Fibroblast of the aortic adventitia (primary cell): ENCODE data around the gene FMN1. TPM values are rescaled to one million over a fixed set of nuclear protein-coding genes. Genes with fewer than 3 reads are reported as not detected.

Experiments
- DNase-seq: peaks from one replicate; pipeline ENCODE4 v3.0.0-alpha.2; 2010; ENCODE audit warnings: low read depth
- H3K4me3 ChIP-seq: 2 replicates; pipeline ENCODE4 v1.5.1; 2011; ENCODE audit warnings: low read depth, mild to moderate bottlenecking, control low read depth, low read length, moderate library complexity
- total RNA-seq: library from RNA; depleted of rRNA; stranded (reverse); fragments of >200 nt; gene quantifications from 2 replicates; pipeline ENCODE4 v1.2.3, GENCODE V29; 2012; ENCODE audit warnings: low replicate concordance
- TF ChIP-seq, protein P1 (sequence below): IDR thresholded peaks from 2 replicates; pipeline ENCODE4 v1.5.1; 2011; ENCODE audit warnings: mild to moderate bottlenecking, low read length, control low read depth, inconsistent platforms; ENCODE audit not compliant: insufficient read depth

FMN1 gene
- total RNA-seq, 1 donor: 1.1 TPM

DNA sequence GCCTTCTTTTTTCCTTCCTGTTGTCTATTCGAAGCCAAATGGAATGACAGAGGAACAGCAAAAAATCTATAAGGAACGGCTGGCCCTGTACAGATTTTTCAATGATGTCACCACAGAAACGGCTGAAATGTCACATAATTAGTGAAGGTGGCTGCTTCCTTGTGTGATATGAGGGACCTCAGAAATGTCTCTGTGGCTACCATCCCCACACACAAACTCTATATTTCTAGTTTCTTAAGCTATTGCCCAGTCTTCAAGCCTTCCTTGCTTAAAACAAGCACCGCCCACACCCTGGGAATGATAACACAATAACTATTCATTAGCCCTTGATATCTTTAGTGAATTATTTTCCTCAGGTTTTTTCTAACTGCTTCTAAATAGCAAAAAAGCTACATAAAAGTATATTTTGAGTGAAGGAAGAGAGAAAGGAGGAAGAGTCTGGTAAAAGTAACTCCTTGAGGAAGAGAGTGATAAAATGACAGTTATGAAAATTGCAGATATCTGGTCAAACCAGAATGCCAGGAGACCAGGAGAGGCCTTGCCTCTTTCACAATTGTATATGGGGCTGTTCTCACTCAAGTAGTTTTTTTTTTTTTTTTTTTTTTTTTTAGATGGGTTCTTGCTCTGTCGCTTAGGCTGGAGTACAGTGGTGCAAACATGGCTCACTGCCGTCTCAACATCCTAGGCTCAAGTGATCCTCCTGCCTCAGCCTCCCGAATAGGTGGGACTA, 38.7 kb downstream of the FMN1 start:
- TF ChIP-seq, protein P1, sequence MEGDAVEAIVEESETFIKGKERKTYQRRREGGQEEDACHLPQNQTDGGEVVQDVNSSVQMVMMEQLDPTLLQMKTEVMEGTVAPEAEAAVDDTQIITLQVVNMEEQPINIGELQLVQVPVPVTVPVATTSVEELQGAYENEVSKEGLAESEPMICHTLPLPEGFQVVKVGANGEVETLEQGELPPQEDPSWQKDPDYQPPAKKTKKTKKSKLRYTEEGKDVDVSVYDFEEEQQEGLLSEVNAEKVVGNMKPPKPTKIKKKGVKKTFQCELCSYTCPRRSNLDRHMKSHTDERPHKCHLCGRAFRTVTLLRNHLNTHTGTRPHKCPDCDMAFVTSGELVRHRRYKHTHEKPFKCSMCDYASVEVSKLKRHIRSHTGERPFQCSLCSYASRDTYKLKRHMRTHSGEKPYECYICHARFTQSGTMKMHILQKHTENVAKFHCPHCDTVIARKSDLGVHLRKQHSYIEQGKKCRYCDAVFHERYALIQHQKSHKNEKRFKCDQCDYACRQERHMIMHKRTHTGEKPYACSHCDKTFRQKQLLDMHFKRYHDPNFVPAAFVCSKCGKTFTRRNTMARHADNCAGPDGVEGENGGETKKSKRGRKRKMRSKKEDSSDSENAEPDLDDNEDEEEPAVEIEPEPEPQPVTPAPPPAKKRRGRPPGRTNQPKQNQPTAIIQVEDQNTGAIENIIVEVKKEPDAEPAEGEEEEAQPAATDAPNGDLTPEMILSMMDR: no peak
- H3K4me3 ChIP-seq: no peak overlapping the region
- no peak for DNase-seq

- H3K4me3 ChIP-seq: no peak overlapping the region
- no peak for DNase-seq
- TF ChIP-seq, protein P1: no peak
Observed at GRCh38 chr15:33154351-33155166, 40.0 kb downstream of the FMN1 start.

DNA sequence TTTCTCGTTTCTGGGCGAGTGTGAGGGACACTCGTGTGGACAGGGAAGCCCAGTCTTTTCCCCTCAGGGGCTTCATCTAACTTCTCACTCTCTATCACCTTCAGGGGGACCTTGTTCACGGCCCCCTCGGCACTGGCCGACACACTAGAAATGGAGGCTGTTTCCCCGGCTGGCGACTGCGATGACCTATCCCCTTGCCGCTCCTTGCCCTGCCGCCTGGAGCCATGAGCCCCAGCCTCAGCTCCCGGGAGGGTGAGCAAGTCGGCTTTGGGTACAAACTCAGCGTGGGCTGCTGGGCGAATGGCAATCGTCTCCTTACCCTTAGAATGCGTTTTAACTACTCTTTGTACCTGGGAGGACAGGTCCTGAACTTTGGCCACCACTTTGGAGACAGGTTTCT, 41.0 kb downstream of the FMN1 start:
- TF ChIP-seq, protein P1: no peak
- DNase-seq: no peak
- no peak overlapping the region for H3K4me3 ChIP-seq

- TF ChIP-seq, protein P1: no peak
- peak; percentile 27 for DNase-seq
- no peak overlapping the region for H3K4me3 ChIP-seq
Observed at GRCh38 chr15:33152502-33153109, 41.9 kb downstream of the FMN1 start.

GRCh38 chr15:33150971-33151370, 43.5 kb downstream of the FMN1 start:
- no peak overlapping the region for H3K4me3 ChIP-seq
- TF ChIP-seq, protein P1: no peak
- no peak for DNase-seq

GRCh38 chr15:33150431-33150941, 44.0 kb downstream of the FMN1 start:
- H3K4me3 ChIP-seq: no peak overlapping the region
- DNase-seq: no peak
- TF ChIP-seq, protein P1: no peak
